ENCODE data around the gene PLD2.
"Not testable (repeated sequence)": the region's sequence is repeated elsewhere in the genome, so short reads cannot be mapped to it uniquely, and the experiment has no call there.

PLD2 gene

GRCh38 chr17:4859816-4860625 lies 53.1 kb downstream of the PLD2 start:
- no peak for DNase-seq

- DNase-seq, result no peak
Observed at GRCh38 chr17:4860651-4861050, 53.7 kb downstream of the PLD2 start.

GRCh38 chr17:4861052-4861451 lies 54.1 kb downstream of the PLD2 start:
- DNase-seq, result no peak

GRCh38 chr17:4862720-4863119 lies 55.8 kb downstream of the PLD2 start:
- no peak for DNase-seq

- DNase-seq, result no peak
Observed at GRCh38 chr17:4863321-4863720, 56.4 kb downstream of the PLD2 start.

GRCh38 chr17:4867535-4867934 lies 60.6 kb downstream of the PLD2 start:
- not testable (repeated sequence) for DNase-seq

DNA sequence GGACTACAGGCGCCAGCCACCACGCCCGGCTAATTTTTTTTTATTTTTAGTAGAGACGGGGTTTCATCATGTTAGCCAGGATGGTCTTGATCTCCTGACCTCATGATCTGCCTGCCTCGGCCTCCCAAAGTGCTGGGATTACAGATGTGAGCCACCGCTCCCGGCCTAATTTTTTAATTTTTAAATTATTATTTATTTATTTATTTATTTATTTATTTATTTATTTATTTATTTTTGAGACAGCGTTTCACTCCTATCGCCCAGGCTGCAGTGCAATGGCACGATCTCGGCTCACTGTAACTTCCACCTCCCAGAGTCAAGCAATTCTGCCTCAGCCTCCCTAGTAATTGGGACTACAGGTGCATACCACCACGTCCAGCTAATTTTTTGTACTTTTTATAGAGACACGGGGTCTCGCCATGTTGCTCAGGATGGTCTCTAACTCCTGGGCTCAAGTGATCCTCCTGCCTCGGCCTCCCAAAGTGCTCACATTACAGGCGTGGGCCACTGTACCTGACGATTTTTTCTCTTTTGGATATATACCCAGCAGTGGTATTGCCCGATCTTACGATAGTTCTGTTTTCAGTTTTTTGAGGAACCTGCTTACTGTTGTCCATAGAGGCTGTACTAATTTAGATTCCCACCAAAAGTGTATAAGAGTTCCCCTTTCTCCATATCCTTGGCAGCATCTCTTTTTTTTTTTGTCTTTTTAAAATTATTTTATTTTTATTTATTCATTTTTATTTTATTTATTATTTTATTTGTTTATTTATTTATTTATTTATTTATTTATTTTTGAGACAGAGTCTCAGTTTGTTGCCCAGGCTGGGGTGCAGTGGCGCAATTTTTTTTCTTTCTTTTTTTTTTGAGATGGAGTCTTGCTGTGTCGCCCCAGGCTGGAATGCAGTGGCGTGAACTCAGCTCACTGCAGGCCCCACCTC lies 62.4 kb downstream of the PLD2 start:
- DNase-seq, result not testable (repeated sequence)

DNA sequence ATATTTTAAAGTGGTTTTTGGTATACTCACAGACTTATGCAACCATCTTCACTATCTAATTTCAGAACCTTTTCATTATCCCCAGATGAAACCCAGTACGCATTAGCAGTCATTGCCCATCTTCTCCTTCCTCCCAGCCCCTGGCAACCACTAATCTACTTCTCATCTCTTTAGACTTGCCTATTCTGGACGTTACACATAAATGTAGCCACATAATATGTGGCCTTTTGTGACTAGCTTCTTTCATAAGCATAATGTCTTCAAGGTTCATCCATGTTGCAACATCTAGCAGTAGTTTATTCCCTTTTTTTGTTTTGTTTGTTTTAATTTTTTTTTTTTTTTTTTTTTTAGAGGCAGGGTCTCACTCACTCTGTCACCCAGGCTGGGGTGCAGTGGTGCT lies 63.9 kb downstream of the PLD2 start:
- no peak for DNase-seq

GRCh38 chr17:4872786-4873185 lies 65.8 kb downstream of the PLD2 start:
- DNase-seq, result no peak
